HEK293 (cell line): Measurements from ENCODE around the gene MOB1B.

Experiments
- CTCF ChIA-PET: fragments of 350-600 bp; formaldehyde crosslinking; extraction: SDS; loops from one replicate; lab custom pipeline; 2021; ENCODE audit warnings: antibody characterized with exemption; lab: Yijun Ruan, JAX
- POLR2A ChIA-PET: fragments of 300-600 bp; formaldehyde crosslinking; extraction: SDS; loops from one replicate; lab custom pipeline; 2020; ENCODE audit warnings: antibody characterized with exemption, inconsistent platforms; lab: Yijun Ruan, JAX
- H3K27ac ChIP-seq: fragments of 200-500 bp; sonication (Bioruptor generic); 2 replicates; pipeline ENCODE4 v1.5.1; 2014; ENCODE audit warnings: low read depth, low read length, control low read depth, inconsistent platforms; ENCODE audit errors: extremely low read depth
- H3K36me3 ChIP-seq, 2 experiments: fragments of 200-500 bp in 1 of 2; sonication (Bioruptor generic) in 1 of 2; 1 replicate in 1 of 2; 2 replicates in 1 of 2; pipeline ENCODE4 v1.5.1; 2014 to 2017; ENCODE audit warnings: inconsistent platforms in 2 of 2, low read length in 2 of 2; ENCODE audit not compliant: control insufficient read depth in 2 of 2, insufficient read depth in 1 of 2
- H3K4me1 ChIP-seq: fragments of 200-500 bp; sonication (Bioruptor generic); 2 replicates; pipeline ENCODE4 v1.5.1; 2014; ENCODE audit warnings: mild to moderate bottlenecking, low read length, inconsistent platforms; ENCODE audit not compliant: control insufficient read depth, insufficient read depth
- H3K4me3 ChIP-seq: 2 replicates; pipeline ENCODE4 v1.5.1; 2011; ENCODE audit warnings: low read depth, mild to moderate bottlenecking, control low read depth, low read length, moderate library complexity
- H3K9me3 ChIP-seq: fragments of 200-500 bp; sonication (Bioruptor generic); 2 replicates; pipeline ENCODE4 v1.5.1; 2014; ENCODE audit warnings: low read depth, low read length, inconsistent platforms; ENCODE audit not compliant: control insufficient read depth, insufficient read depth
- MYNN ChIP-seq: fragments of 450-650 bp; formaldehyde crosslinking; IDR thresholded peaks from 2 replicates; pipeline ENCODE4 v1.5.1; 2016; ENCODE audit warnings: missing biosample characterization, missing genetic modification characterization, borderline replicate concordance
- PRDM2 ChIP-seq: fragments of 450-650 bp; formaldehyde crosslinking; IDR thresholded peaks from 2 replicates; pipeline ENCODE4 v1.5.1; 2016; ENCODE audit warnings: missing biosample characterization, missing genetic modification characterization, borderline replicate concordance
- SCRT2 ChIP-seq: fragments of 450-650 bp; formaldehyde crosslinking; IDR thresholded peaks from 2 replicates; pipeline ENCODE4 v1.5.1; 2016; ENCODE audit warnings: missing biosample characterization, missing genetic modification characterization
- ZFP37 ChIP-seq: fragments of 450-650 bp; formaldehyde crosslinking; IDR thresholded peaks from 2 replicates; pipeline ENCODE4 v1.5.1; 2016; ENCODE audit warnings: missing biosample characterization, missing genetic modification characterization
- ZNF214 ChIP-seq: fragments of 450-650 bp; formaldehyde crosslinking; IDR thresholded peaks from 2 replicates; pipeline ENCODE4 v1.5.1; 2017; ENCODE audit warnings: missing biosample characterization, mild to moderate bottlenecking, missing genetic modification characterization, borderline replicate concordance
- ZNF324 ChIP-seq: fragments of 450-650 bp; formaldehyde crosslinking; IDR thresholded peaks from 2 replicates; pipeline ENCODE4 v1.5.1; 2016; ENCODE audit warnings: missing biosample characterization, missing genetic modification characterization
- ZNF391 ChIP-seq: fragments of 450-650 bp; formaldehyde crosslinking; IDR thresholded peaks from 2 replicates; pipeline ENCODE4 v1.5.1; 2016; ENCODE audit warnings: low read depth, missing biosample characterization, missing genetic modification characterization, borderline replicate concordance
- ZNF426 ChIP-seq: fragments of 450-650 bp; formaldehyde crosslinking; IDR thresholded peaks from 2 replicates; pipeline ENCODE4 v1.5.1; 2017; ENCODE audit warnings: missing biosample characterization, missing genetic modification characterization, mild to moderate bottlenecking, inconsistent platforms, moderate library complexity
- ZNF521 ChIP-seq: fragments of 450-650 bp; formaldehyde crosslinking; IDR thresholded peaks from 2 replicates; pipeline ENCODE4 v1.5.1; 2017; ENCODE audit warnings: missing biosample characterization, mild to moderate bottlenecking, missing genetic modification characterization
- ZNF585B ChIP-seq: fragments of 450-650 bp; formaldehyde crosslinking; IDR thresholded peaks from 2 replicates; pipeline ENCODE4 v1.5.1; 2016; ENCODE audit warnings: missing biosample characterization, missing genetic modification characterization
- ZNF624 ChIP-seq: fragments of 450-650 bp; formaldehyde crosslinking; IDR thresholded peaks from 2 replicates; pipeline ENCODE4 v1.5.1; 2017; ENCODE audit warnings: missing biosample characterization, missing genetic modification characterization
- TF ChIP-seq, protein P1 (sequence below): fragments of 450-650 bp; formaldehyde crosslinking; IDR thresholded peaks from 2 replicates; pipeline ENCODE4 v1.5.1; 2017; ENCODE audit warnings: missing biosample characterization, missing genetic modification characterization
- TF ChIP-seq, protein P2 (sequence below): fragments of 450-650 bp; formaldehyde crosslinking; IDR thresholded peaks from 2 replicates; pipeline ENCODE4 v1.5.1; 2016; ENCODE audit warnings: missing biosample characterization, missing genetic modification characterization

The MOB1B gene

DNA sequence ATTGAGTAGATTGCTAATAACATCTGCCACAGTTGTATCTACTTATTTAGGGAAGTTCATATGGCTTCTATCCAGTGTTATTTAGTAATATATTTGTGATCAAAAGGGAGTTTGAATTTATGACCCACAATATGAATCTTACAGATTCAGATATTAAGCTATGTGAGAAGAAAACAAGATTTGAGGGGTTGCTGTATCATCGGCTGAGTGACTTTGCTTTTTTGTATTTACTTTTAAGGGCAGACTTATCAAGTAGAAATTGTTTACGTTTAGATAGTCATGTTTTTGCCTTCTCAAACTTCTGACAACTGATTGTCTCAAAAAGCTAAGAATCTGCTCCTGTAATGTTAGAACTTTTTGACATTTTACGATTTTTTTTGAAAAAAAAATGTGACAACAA, 74.1 kb downstream of the MOB1B start:
- Histone ChIP-seq H3K4me1 (no peaks in the 10 kb centered on the region), H3K36me3 (peaks cover 0 to 15% of the 10 kb centered on the region in 2 experiments; a peak in 1 of 3 replicates), H3K27ac (no peak overlapping the region), H3K4me3 (no peak overlapping the region), H3K9me3 (no peaks in the 10 kb centered on the region)
- CTCF ChIA-PET, result interaction anchor here (0.6 kb wide), 1 partner anchor 64 kb away, joined by 4 read pairs; no protein-coding TSS in a partner anchor
- POLR2A ChIA-PET, result no interaction called here
- TF ChIP-seq MYNN (tag by site-specific recombination) (no peak), ZNF585B (no peak), ZNF426 (tag by site-specific recombination) (no peak), ZNF324 (no peak), ZNF624 (no peak), ZFP37 (tag by site-specific recombination) (no peak), ZNF521 (tag by site-specific recombination) (no peak), PRDM2 (tag by site-specific recombination) (no peak), SCRT2 (tag by site-specific recombination) (no peak)
- TF ChIP-seq, protein P1, sequence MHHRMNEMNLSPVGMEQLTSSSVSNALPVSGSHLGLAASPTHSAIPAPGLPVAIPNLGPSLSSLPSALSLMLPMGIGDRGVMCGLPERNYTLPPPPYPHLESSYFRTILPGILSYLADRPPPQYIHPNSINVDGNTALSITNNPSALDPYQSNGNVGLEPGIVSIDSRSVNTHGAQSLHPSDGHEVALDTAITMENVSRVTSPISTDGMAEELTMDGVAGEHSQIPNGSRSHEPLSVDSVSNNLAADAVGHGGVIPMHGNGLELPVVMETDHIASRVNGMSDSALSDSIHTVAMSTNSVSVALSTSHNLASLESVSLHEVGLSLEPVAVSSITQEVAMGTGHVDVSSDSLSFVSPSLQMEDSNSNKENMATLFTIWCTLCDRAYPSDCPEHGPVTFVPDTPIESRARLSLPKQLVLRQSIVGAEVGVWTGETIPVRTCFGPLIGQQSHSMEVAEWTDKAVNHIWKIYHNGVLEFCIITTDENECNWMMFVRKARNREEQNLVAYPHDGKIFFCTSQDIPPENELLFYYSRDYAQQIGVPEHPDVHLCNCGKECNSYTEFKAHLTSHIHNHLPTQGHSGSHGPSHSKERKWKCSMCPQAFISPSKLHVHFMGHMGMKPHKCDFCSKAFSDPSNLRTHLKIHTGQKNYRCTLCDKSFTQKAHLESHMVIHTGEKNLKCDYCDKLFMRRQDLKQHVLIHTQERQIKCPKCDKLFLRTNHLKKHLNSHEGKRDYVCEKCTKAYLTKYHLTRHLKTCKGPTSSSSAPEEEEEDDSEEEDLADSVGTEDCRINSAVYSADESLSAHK (tag by site-specific recombination), result no peak
- TF ChIP-seq, protein P2, sequence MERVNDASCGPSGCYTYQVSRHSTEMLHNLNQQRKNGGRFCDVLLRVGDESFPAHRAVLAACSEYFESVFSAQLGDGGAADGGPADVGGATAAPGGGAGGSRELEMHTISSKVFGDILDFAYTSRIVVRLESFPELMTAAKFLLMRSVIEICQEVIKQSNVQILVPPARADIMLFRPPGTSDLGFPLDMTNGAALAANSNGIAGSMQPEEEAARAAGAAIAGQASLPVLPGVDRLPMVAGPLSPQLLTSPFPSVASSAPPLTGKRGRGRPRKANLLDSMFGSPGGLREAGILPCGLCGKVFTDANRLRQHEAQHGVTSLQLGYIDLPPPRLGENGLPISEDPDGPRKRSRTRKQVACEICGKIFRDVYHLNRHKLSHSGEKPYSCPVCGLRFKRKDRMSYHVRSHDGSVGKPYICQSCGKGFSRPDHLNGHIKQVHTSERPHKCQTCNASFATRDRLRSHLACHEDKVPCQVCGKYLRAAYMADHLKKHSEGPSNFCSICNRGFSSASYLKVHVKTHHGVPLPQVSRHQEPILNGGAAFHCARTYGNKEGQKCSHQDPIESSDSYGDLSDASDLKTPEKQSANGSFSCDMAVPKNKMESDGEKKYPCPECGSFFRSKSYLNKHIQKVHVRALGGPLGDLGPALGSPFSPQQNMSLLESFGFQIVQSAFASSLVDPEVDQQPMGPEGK (tag by site-specific recombination), result no peak

- no peak overlapping the region for H3K4me3 ChIP-seq
- H3K4me1 ChIP-seq, result no peaks in the 10 kb centered on the region
- CTCF ChIA-PET, result interaction anchor here (0.6 kb wide), 1 partner anchor 14 kb away, joined by 3 read pairs; the partner anchor contains the start of gene DCK
- TF ChIP-seq ZNF391 (tag by site-specific recombination), result no peak
- no peak for TF ChIP-seq ZNF214 (tag by site-specific recombination)
- H3K9me3 ChIP-seq, result no peaks in the 10 kb centered on the region
- POLR2A ChIA-PET, result no interaction called here
- H3K27ac ChIP-seq, result no peak overlapping the region
- H3K36me3 ChIP-seq, result peaks cover 0 to 15% of the 10 kb centered on the region in 2 experiments; a peak in 1 of 3 replicates
These were observed 77.4 kb downstream of the MOB1B start for GRCh38 chr4:70979445-70980008.
